ENCODE data around the gene DOCK8. TPM values are rescaled to one million over a fixed set of nuclear protein-coding genes. Genes with fewer than 3 reads are reported as not detected.
"Not testable (repeated sequence)": the region's sequence is repeated elsewhere in the genome, so short reads cannot be mapped to it uniquely, and the experiment has no call there.

The DOCK8 gene
- total RNA-seq, 1 experiment from 2014 or later, result 15.2 TPM

DNA sequence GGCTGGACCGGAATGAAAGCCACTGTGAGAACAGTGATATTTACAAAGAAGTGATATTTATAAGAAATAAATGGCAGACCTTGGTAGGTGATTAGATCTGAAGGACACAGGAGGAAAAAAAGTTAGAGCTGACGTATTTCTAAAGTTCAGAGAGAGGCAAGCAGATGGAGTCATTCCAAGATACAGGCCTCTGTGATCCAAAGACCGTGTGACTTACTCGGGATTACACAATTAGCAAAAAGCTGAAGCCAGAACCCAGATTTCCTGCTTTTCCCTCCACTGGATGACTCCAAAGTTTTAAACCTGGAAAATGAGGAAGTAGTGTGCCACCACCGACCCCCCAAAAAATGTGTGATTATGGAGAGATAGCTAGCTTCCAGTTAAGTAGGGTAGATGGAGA, 3.1 kb upstream of the DOCK8 start:
- no peaks in the 10 kb centered on the region for H3K36me3 ChIP-seq (ENCODE audit: control insufficient read depth, insufficient read depth, low read length)
- TF ChIP-seq, protein P1, sequence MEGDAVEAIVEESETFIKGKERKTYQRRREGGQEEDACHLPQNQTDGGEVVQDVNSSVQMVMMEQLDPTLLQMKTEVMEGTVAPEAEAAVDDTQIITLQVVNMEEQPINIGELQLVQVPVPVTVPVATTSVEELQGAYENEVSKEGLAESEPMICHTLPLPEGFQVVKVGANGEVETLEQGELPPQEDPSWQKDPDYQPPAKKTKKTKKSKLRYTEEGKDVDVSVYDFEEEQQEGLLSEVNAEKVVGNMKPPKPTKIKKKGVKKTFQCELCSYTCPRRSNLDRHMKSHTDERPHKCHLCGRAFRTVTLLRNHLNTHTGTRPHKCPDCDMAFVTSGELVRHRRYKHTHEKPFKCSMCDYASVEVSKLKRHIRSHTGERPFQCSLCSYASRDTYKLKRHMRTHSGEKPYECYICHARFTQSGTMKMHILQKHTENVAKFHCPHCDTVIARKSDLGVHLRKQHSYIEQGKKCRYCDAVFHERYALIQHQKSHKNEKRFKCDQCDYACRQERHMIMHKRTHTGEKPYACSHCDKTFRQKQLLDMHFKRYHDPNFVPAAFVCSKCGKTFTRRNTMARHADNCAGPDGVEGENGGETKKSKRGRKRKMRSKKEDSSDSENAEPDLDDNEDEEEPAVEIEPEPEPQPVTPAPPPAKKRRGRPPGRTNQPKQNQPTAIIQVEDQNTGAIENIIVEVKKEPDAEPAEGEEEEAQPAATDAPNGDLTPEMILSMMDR (IDR thresholded peaks at IDR 0.05; ENCODE audit: insufficient read depth in 1 of 2, low read depth in 1 of 2, low read length in 1 of 2, severe bottlenecking in 1 of 2, unreplicated experiment in 1 of 2), result no peak
- Mint-ChIP-seq H3K36me3 (ENCODE audit: insufficient read depth, unreplicated experiment) (no peaks in the 10 kb centered on the region), H3K27me3 (ENCODE audit: insufficient read depth, unreplicated experiment) (no peaks in the 10 kb centered on the region), H3K4me3 (ENCODE audit: unreplicated experiment) (no peak overlapping the region), H3K4me1 (ENCODE audit: low read depth, unreplicated experiment) (peaks cover 3% of the 10 kb centered on the region), H3K9me3 (ENCODE audit: unreplicated experiment) (no peaks in the 10 kb centered on the region), H3K27ac (ENCODE audit: unreplicated experiment) (no peak overlapping the region)
- H3K9me3 ChIP-seq, result no peaks in the 10 kb centered on the region
- intact Hi-C loops (cut with micrococcal nuclease; ENCODE audit: unreplicated experiment), result no loop called here
- CTCF ChIA-PET, result no interaction called here
- H3K4me1 ChIP-seq, result peaks cover 10% of the 10 kb centered on the region; the same call in 1 of the 2 replicates
- no peak overlapping the region for H3K4me3 ChIP-seq (ENCODE audit: low read depth, low read length)
- H3K27me3 ChIP-seq (replicated peaks; ENCODE audit: control insufficient read depth, insufficient read depth, low read length), result no peaks in the 10 kb centered on the region
- no TSS peak for BruUV-seq (replicated peaks)
- POLR2A ChIA-PET, result no interaction called here
- DNase-seq, result no peak

DNA sequence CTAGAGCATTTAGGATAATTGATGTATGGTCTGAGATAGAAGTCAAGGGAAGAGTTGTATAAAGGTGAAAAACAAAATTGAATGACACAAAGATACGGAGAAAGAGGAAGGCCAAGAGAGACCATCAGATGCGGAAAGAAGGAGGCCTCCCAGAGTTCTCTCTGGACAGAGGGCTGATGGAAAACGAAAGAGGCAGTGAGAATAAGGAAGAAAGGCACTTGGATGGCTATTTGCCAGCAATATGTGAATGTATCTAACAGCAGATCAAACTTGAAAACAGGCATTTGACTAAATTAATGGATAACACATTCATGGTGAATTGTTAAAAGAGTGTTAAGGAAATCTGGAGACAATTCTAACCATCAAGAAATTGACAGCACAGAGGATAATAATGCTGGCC, 2.4 kb upstream of the DOCK8 start:
- Histone ChIP-seq H3K27me3 (replicated peaks; ENCODE audit: control insufficient read depth, insufficient read depth, low read length) (no peaks in the 10 kb centered on the region), H3K36me3 (ENCODE audit: control insufficient read depth, insufficient read depth, low read length) (no peaks in the 10 kb centered on the region), H3K4me3 (ENCODE audit: low read depth, low read length) (no peak overlapping the region), H3K9me3 (no peaks in the 10 kb centered on the region), H3K4me1 (peaks cover 16% of the 10 kb centered on the region)
- DNase-seq, result no peak
- intact Hi-C loops (cut with micrococcal nuclease; ENCODE audit: unreplicated experiment), result no loop called here
- ChIA-PET CTCF (no interaction called here), POLR2A (no interaction called here)
- Mint-ChIP-seq H3K27me3 (ENCODE audit: insufficient read depth, unreplicated experiment) (no peaks in the 10 kb centered on the region), H3K4me3 (ENCODE audit: unreplicated experiment) (no peak overlapping the region), H3K27ac (ENCODE audit: unreplicated experiment) (no peak overlapping the region), H3K9me3 (ENCODE audit: unreplicated experiment) (no peaks in the 10 kb centered on the region), H3K36me3 (ENCODE audit: insufficient read depth, unreplicated experiment) (no peaks in the 10 kb centered on the region), H3K4me1 (ENCODE audit: low read depth, unreplicated experiment) (peaks cover 11% of the 10 kb centered on the region)
- TF ChIP-seq, protein P1 (IDR thresholded peaks at IDR 0.05; ENCODE audit: insufficient read depth in 1 of 2, low read depth in 1 of 2, low read length in 1 of 2, severe bottlenecking in 1 of 2, unreplicated experiment in 1 of 2), result no peak
- no TSS peak for BruUV-seq (replicated peaks)

DNA sequence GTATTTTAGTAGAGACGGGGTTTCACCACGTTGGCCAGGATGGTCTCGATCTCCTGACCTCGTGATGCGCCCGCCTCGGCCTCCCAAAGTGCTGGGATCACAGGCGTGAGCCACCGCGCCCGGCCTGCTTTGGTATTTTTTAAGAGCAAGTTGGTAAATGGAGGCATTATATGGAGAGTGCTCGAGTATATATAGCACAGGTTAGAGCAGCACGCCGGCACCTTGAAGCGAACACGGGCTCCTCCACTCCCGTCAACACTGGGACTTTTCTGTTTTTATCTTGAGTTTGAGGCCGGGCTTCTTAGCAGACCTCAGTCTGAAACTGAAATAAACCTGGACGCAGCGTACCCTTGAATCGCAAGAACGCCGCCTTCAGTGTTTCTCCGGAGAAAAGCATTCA, 764 bp upstream of the DOCK8 start:
- BruUV-seq (replicated peaks), result TSS peak; percentile 86
- H3K36me3 ChIP-seq (ENCODE audit: control insufficient read depth, insufficient read depth, low read length), result not testable (repeated sequence)

DNA sequence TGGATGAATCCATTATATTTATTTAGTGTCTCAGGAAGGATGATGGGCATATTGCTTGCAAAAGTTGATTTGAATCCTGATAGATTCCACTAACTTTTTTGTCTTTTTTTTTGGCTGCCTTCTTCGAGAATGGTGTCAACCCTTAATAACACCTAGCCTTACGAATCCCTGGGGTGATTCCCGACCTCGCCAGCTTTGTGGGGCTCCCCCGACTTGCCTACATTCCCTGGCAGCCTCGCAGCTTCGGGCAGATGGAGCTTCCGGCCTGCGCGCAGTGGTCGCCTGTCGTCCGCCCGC, 366 bp upstream of the DOCK8 start:
- TF ChIP-seq, protein P1 (IDR thresholded peaks at IDR 0.05; ENCODE audit: insufficient read depth in 1 of 2, low read depth in 1 of 2, low read length in 1 of 2, severe bottlenecking in 1 of 2, unreplicated experiment in 1 of 2), result no peak
- Histone ChIP-seq H3K4me3 (ENCODE audit: low read depth, low read length) (peak overlapping the region; percentile 66), H3K36me3 (ENCODE audit: control insufficient read depth, insufficient read depth, low read length) (no peaks in the 10 kb centered on the region), H3K27me3 (replicated peaks; ENCODE audit: control insufficient read depth, insufficient read depth, low read length) (no peaks in the 10 kb centered on the region), H3K9me3 (no peaks in the 10 kb centered on the region), H3K4me1 (peaks cover 25% of the 10 kb centered on the region)
- ChIA-PET POLR2A (interaction anchor here (0.6 to 1.5 kb wide), 2 partner anchors 9 to 1465 kb away, joined by 5 to 8 read pairs; no protein-coding TSS in a partner anchor), CTCF (interaction anchor here (0.9 to 1.4 kb wide), 5 partner anchors 9 to 122 kb away, joined by 3 to 4 read pairs (median 3); no protein-coding TSS in a partner anchor)
- no peaks in the 10 kb centered on the region for H3K36me3 Mint-ChIP-seq (ENCODE audit: insufficient read depth, unreplicated experiment)
- peaks cover 13% of the 10 kb centered on the region for H3K4me1 Mint-ChIP-seq (ENCODE audit: low read depth, unreplicated experiment)
- no peaks in the 10 kb centered on the region for H3K9me3 Mint-ChIP-seq (ENCODE audit: unreplicated experiment)
- intact Hi-C loops (cut with micrococcal nuclease; ENCODE audit: unreplicated experiment), result no loop called here
- no peaks in the 10 kb centered on the region for H3K27me3 Mint-ChIP-seq (ENCODE audit: insufficient read depth, unreplicated experiment)
- no TSS peak for BruUV-seq (replicated peaks)
- no peak for DNase-seq
- peak overlapping the region; percentile 77 for H3K4me3 Mint-ChIP-seq (ENCODE audit: unreplicated experiment)
- peak overlapping the region; percentile 61 for H3K27ac Mint-ChIP-seq (ENCODE audit: unreplicated experiment)

More for the DNA sequence above, 764 bp upstream of the DOCK8 start:
- H3K27me3 Mint-ChIP-seq (ENCODE audit: insufficient read depth, unreplicated experiment); H3K9me3 Mint-ChIP-seq (ENCODE audit: unreplicated experiment); DNase-seq; H3K36me3 Mint-ChIP-seq (ENCODE audit: insufficient read depth, unreplicated experiment); H3K27me3 ChIP-seq (replicated peaks; ENCODE audit: control insufficient read depth, insufficient read depth, low read length); intact Hi-C loops (cut with micrococcal nuclease; ENCODE audit: unreplicated experiment); H3K9me3 ChIP-seq: not testable (repeated sequence)
- Mint-ChIP-seq H3K4me1 (ENCODE audit: low read depth, unreplicated experiment) (peaks cover 13% of the 10 kb centered on the region), H3K4me3 (ENCODE audit: unreplicated experiment) (peak overlapping the region; percentile 77), H3K27ac (ENCODE audit: unreplicated experiment) (peak overlapping the region; percentile 61)
- CTCF ChIA-PET, result interaction anchor here (0.9 to 1.2 kb wide), 4 partner anchors 10 to 117 kb away, joined by 3 to 4 read pairs (median 3); no protein-coding TSS in a partner anchor
- H3K4me1 ChIP-seq, result peaks cover 25% of the 10 kb centered on the region
- peak overlapping the region; percentile 66 for H3K4me3 ChIP-seq (ENCODE audit: low read depth, low read length)
- POLR2A ChIA-PET, result interaction anchor here (0.6 to 1.5 kb wide), 2 partner anchors 9 to 1465 kb away, joined by 5 to 8 read pairs; no protein-coding TSS in a partner anchor

Data from Caco-2 (cell line).